Retina (tissue), 1 donor: ENCODE measurements around the gene NKD2.
A peak's percentile ranks its signal among the peaks of the same experiment; 100 is the strongest.
"Not testable (repeated sequence)": the region's sequence is repeated elsewhere in the genome, so short reads cannot be mapped to it uniquely, and the experiment has no call there.

Experiments used
- DNase-seq: peaks from one replicate; pipeline ENCODE4 v3.0.0-alpha.2; 2016

The NKD2 gene

GRCh38 chr5:979100-979817 is 29.3 kb upstream of the NKD2 start:
- no peak for DNase-seq

GRCh38 chr5:980001-980588 is 28.5 kb upstream of the NKD2 start:
- DNase-seq = peak; percentile 82

GRCh38 chr5:980966-981365 is 27.6 kb upstream of the NKD2 start:
- DNase-seq = peak; percentile 69

GRCh38 chr5:981456-981855 is 27.1 kb upstream of the NKD2 start:
- peak; percentile 45 for DNase-seq

- peak; percentile 56 for DNase-seq
Observed at GRCh38 chr5:982377-983237, 26.0 kb upstream of the NKD2 start.

GRCh38 chr5:983238-983524 is 25.4 kb upstream of the NKD2 start:
- peak; percentile 8 for DNase-seq

GRCh38 chr5:983568-983967 is 25.0 kb upstream of the NKD2 start:
- no peak for DNase-seq

- no peak for DNase-seq
Observed at GRCh38 chr5:984774-985173, 23.8 kb upstream of the NKD2 start.

- no peak for DNase-seq
Observed at GRCh38 chr5:987761-988160, 20.8 kb upstream of the NKD2 start.

- DNase-seq = no peak
Observed at GRCh38 chr5:988322-988721, 20.3 kb upstream of the NKD2 start.

GRCh38 chr5:989961-990530 is 18.6 kb upstream of the NKD2 start:
- peak; percentile 23 for DNase-seq

- no peak for DNase-seq
Observed at GRCh38 chr5:991472-992267, 16.9 kb upstream of the NKD2 start.

GRCh38 chr5:994272-994607 is 14.4 kb upstream of the NKD2 start:
- DNase-seq = peak; percentile 2

GRCh38 chr5:994821-995220 is 13.8 kb upstream of the NKD2 start:
- DNase-seq = peak; percentile 1

GRCh38 chr5:995318-995717 is 13.3 kb upstream of the NKD2 start:
- DNase-seq = no peak

GRCh38 chr5:997001-997474 is 11.6 kb upstream of the NKD2 start:
- peak; percentile 8 for DNase-seq

GRCh38 chr5:997711-998110 is 10.9 kb upstream of the NKD2 start:
- DNase-seq = no peak

- DNase-seq = peak; percentile 2
Observed at GRCh38 chr5:998246-999031, 10.2 kb upstream of the NKD2 start.

GRCh38 chr5:999032-999501 is 9.5 kb upstream of the NKD2 start:
- no peak for DNase-seq

GRCh38 chr5:999724-1000123 is 8.9 kb upstream of the NKD2 start:
- no peak for DNase-seq

- no peak for DNase-seq
Observed at GRCh38 chr5:1000329-1000728, 8.3 kb upstream of the NKD2 start.

GRCh38 chr5:1000831-1001230 is 7.8 kb upstream of the NKD2 start:
- not testable (repeated sequence) for DNase-seq
